Measurements from ENCODE around the gene FADS2.

FADS2 gene

GRCh38 chr11:61911128-61911700, 83.1 kb downstream of the FADS2 start:
- no peaks in the 10 kb centered on the region for H3K36me3 ChIP-seq (ENCODE audit: control insufficient read depth, insufficient read depth, low read length)
- H3K27me3 ChIP-seq (replicated peaks; ENCODE audit: control insufficient read depth, insufficient read depth, low read length) = no peaks in the 10 kb centered on the region; the same call in none of the 2 replicates
- no peak for DNase-seq (ENCODE audit: extremely low read depth, insufficient read length)
- no peak for TF ChIP-seq CTCF (IDR thresholded peaks at IDR 0.05; ENCODE audit: insufficient read depth, low read length, poor library complexity, severe bottlenecking)
- no peak overlapping the region for H3K4me3 ChIP-seq (replicated peaks; ENCODE audit: low read depth, low read length)

DNA sequence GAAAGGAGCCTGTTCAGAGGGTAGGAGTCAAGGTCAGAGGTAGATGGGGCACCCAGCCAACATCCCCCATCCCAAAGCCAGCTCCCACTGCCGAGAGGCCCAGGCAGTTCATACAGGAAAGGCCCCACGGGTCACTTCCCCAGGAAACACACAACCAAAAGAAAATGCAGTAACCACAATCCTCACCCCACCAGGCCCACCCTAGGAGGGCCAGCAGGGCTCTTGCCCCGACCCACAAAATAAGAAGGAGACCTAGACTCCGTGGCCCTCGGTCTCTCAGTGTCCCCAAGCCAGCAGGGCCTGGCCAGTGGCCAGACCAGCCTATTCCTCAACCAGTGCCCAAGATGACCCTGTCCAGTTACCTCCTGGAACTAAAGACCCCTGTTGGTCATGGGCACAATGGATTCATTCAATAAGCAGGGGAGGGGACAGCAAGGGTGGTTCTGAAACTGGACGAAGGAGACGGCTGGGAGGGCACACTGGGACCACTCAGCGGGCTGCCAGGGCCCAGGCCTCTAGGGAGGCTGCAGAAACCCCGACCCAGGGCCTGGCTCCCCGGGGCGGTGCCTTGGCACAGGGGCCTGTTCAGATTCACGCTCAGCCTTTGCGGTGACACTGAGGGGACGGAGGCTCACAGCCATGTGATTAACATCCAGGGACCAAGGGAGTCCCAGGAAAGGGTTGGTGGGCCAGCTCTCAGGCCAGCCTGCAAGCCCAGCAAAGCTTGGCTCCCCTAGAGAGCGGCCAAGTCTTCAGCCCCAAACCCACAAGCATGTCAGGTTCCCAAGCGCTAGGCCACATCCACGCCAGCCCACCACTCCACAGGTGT, 83.8 kb downstream of the FADS2 start:
- no peak for DNase-seq (ENCODE audit: extremely low read depth, insufficient read length)
- no peak overlapping the region for H3K4me3 ChIP-seq (replicated peaks; ENCODE audit: low read depth, low read length)
- peaks cover 1% of the 10 kb centered on the region for H3K27me3 ChIP-seq (replicated peaks; ENCODE audit: control insufficient read depth, insufficient read depth, low read length)
- H3K36me3 ChIP-seq (ENCODE audit: control insufficient read depth, insufficient read depth, low read length) = no peaks in the 10 kb centered on the region
- TF ChIP-seq CTCF (IDR thresholded peaks at IDR 0.05; ENCODE audit: insufficient read depth, low read length, poor library complexity, severe bottlenecking) = no peak

GRCh38 chr11:61912530-61912898, 84.4 kb downstream of the FADS2 start:
- no peak overlapping the region for H3K4me3 ChIP-seq (replicated peaks; ENCODE audit: low read depth, low read length)
- DNase-seq (ENCODE audit: extremely low read depth, insufficient read length) = no peak
- no peak for TF ChIP-seq CTCF (IDR thresholded peaks at IDR 0.05; ENCODE audit: insufficient read depth, low read length, poor library complexity, severe bottlenecking)
- peaks cover 1% of the 10 kb centered on the region for H3K27me3 ChIP-seq (replicated peaks; ENCODE audit: control insufficient read depth, insufficient read depth, low read length)
- no peaks in the 10 kb centered on the region for H3K36me3 ChIP-seq (ENCODE audit: control insufficient read depth, insufficient read depth, low read length)

- no peaks in the 10 kb centered on the region for H3K36me3 ChIP-seq (ENCODE audit: control insufficient read depth, insufficient read depth, low read length)
- H3K4me3 ChIP-seq (replicated peaks; ENCODE audit: low read depth, low read length) = no peak overlapping the region
- no peak for TF ChIP-seq CTCF (IDR thresholded peaks at IDR 0.05; ENCODE audit: insufficient read depth, low read length, poor library complexity, severe bottlenecking)
- peaks cover 3% of the 10 kb centered on the region for H3K27me3 ChIP-seq (replicated peaks; ENCODE audit: control insufficient read depth, insufficient read depth, low read length)
- DNase-seq (ENCODE audit: extremely low read depth, insufficient read length) = no peak
Observed at GRCh38 chr11:61912991-61913698, 85.0 kb downstream of the FADS2 start.

DNA sequence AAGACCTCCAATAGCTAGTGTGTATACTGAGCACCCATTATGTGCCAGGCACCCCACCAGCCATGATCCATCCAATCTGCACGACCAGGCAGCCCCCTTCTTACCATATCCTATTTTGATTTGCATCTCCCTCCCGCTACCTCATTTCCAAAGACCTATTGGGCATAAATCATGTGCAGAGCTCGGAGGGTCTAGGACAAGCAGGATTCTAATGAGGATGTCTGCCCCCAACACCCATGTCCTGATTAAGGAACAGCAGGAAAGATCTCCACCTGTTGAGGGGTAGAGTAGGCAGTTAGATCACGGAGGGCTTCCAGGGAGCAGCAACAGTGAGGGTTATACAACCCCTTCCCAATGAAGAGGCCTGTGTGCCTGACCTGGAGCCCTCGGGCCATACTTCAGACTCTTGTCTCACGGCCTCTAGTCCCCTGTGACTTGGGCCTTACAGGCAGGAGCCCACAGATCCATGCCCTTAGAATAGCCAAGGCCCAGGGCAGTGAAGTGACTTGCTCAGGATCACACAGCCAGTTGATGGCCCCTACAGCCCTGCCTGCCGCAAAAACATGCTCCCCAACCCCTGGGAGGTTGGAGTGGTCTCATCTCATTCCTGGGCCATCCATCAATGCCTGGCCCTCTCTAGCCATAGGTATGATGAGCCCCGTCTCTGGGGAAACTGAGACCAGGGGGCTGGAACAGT, 85.7 kb downstream of the FADS2 start:
- Histone ChIP-seq H3K4me3 (replicated peaks; ENCODE audit: low read depth, low read length) (no peak overlapping the region), H3K36me3 (ENCODE audit: control insufficient read depth, insufficient read depth, low read length) (no peaks in the 10 kb centered on the region), H3K27me3 (replicated peaks; ENCODE audit: control insufficient read depth, insufficient read depth, low read length) (peaks cover 4% of the 10 kb centered on the region)
- no peak for DNase-seq (ENCODE audit: extremely low read depth, insufficient read length)
- no peak for TF ChIP-seq CTCF (IDR thresholded peaks at IDR 0.05; ENCODE audit: insufficient read depth, low read length, poor library complexity, severe bottlenecking)

Data from GM06990 (cell line).